PFSK-1 (cell line): ENCODE measurements around the gene SRSF12.
A peak's percentile ranks its signal among the peaks of the same experiment; 100 is the strongest.

Experiments used
- FOXP2 ChIP-seq: optimal IDR thresholded peaks from 2 replicates; pipeline ENCODE3; 2011; ENCODE audit warnings: borderline replicate concordance, control low read depth, inconsistent platforms; ENCODE audit not compliant: insufficient read depth; ENCODE audit errors: extremely low read length, extremely low read depth
- POLR2AphosphoS5 ChIP-seq: IDR thresholded peaks from 2 replicates; pipeline ENCODE4 v1.6.1; 2012; ENCODE audit warnings: low read depth, mild to moderate bottlenecking, control low read depth, low read length, moderate library complexity
- REST ChIP-seq, 2 experiments: IDR thresholded peaks; 2 replicates each; pipeline versions ENCODE4 v1.6.1 to v1.8.0; 2011 to 2012; ENCODE audit warnings: low read depth in 2 of 2, low read length in 2 of 2, control low read depth in 1 of 2, inconsistent platforms in 1 of 2, mild to moderate bottlenecking in 1 of 2, moderate library complexity in 1 of 2; ENCODE audit not compliant: insufficient read depth in 1 of 2
- SIN3A ChIP-seq: IDR thresholded peaks from 2 replicates; pipeline ENCODE4 v1.6.1; 2012; ENCODE audit warnings: mild to moderate bottlenecking, low read length, moderate library complexity, borderline replicate concordance; ENCODE audit not compliant: insufficient read depth
- TAF1 ChIP-seq: IDR thresholded peaks from 2 replicates; pipeline ENCODE4 v1.6.1; 2012; ENCODE audit warnings: low read length, control low read depth, borderline replicate concordance; ENCODE audit not compliant: insufficient read depth

SRSF12 gene

GRCh38 chr6:89051676-89052075 is 66.2 kb downstream of the SRSF12 start:
- TF ChIP-seq POLR2AphosphoS5, result no peak
- no peak for TF ChIP-seq SIN3A
- TF ChIP-seq TAF1, result no peak
- TF ChIP-seq REST (IDR thresholded peaks at IDR 0.05; ENCODE audit: insufficient read depth in 1 of 2, low read depth in 2 of 2, low read length in 2 of 2), result no peak
- TF ChIP-seq FOXP2, result no peak

GRCh38 chr6:89050697-89051096 is 67.2 kb downstream of the SRSF12 start:
- no peak for TF ChIP-seq POLR2AphosphoS5
- TF ChIP-seq SIN3A, result no peak
- TF ChIP-seq TAF1, result no peak
- no peak for TF ChIP-seq REST (IDR thresholded peaks at IDR 0.05; ENCODE audit: insufficient read depth in 1 of 2, low read depth in 2 of 2, low read length in 2 of 2)
- no peak for TF ChIP-seq FOXP2

- no peak for TF ChIP-seq POLR2AphosphoS5
- no peak for TF ChIP-seq SIN3A
- no peak for TF ChIP-seq TAF1
- TF ChIP-seq FOXP2, result no peak
- TF ChIP-seq REST (IDR thresholded peaks at IDR 0.05; ENCODE audit: insufficient read depth in 1 of 2, low read depth in 2 of 2, low read length in 2 of 2), result no peak
Measured at GRCh38 chr6:89050155-89050554, 67.7 kb downstream of the SRSF12 start.

- TF ChIP-seq FOXP2 (no peak), REST (IDR thresholded peaks at IDR 0.05; ENCODE audit: insufficient read depth in 1 of 2, low read depth in 2 of 2, low read length in 2 of 2) (no peak), POLR2AphosphoS5 (no peak), TAF1 (no peak), SIN3A (no peak)
Measured at GRCh38 chr6:89048985-89049384, 68.9 kb downstream of the SRSF12 start.

- TF ChIP-seq POLR2AphosphoS5 (no peak), REST (IDR thresholded peaks at IDR 0.05; ENCODE audit: insufficient read depth in 1 of 2, low read depth in 2 of 2, low read length in 2 of 2) (0 out of 4 replicates have a peak, but pooled peaks of 1 of the 2 experiments have one; percentile 18)
Measured at GRCh38 chr6:89048288-89048923, 69.5 kb downstream of the SRSF12 start.
